K562 (cell line): ENCODE data around the gene GABRP. TPM values are rescaled to one million over a fixed set of nuclear protein-coding genes. Genes with fewer than 3 reads are reported as not detected.

Source experiments
- ATF2 ChIP-seq: sonication (generic); formaldehyde crosslinking; IDR thresholded peaks from 2 replicates; pipeline ENCODE4 v1.8.1; 2022; ENCODE audit warnings: missing genetic modification reagents
- CREB3L1 ChIP-seq: fragments of 450-650 bp; IDR thresholded peaks from 2 replicates; pipeline ENCODE4 v1.6.1; 2014; ENCODE audit warnings: low read depth, mild to moderate bottlenecking, moderate library complexity, borderline replicate concordance
- MGA ChIP-seq: fragments of 450-650 bp; IDR thresholded peaks from 2 replicates; pipeline ENCODE4 v1.6.1; 2016; ENCODE audit warnings: mild to moderate bottlenecking, moderate library complexity
- SMARCE1 ChIP-seq: fragments of 450-650 bp; IDR thresholded peaks from 2 replicates; pipeline ENCODE4 v1.7.1; 2016; ENCODE audit warnings: mild to moderate bottlenecking
- ZBTB26 ChIP-seq: fragments of 450-650 bp; formaldehyde crosslinking; IDR thresholded peaks from 2 replicates; pipeline ENCODE4 v1.4.0; 2022; ENCODE audit warnings: missing genetic modification characterization
- ZNF518B ChIP-seq: fragments of 250-450 bp; sonication (Bioruptor Pico); IDR thresholded peaks from 2 replicates; pipeline ENCODE4 v1.5.0; 2021; ENCODE audit warnings: mild to moderate bottlenecking, moderate library complexity
- ZNF766 ChIP-seq: fragments of 200-800 bp; sonication (Bioruptor generic); conservative IDR thresholded peaks from 2 replicates; pipeline ENCODE4 v1.6.1; 2016; ENCODE audit warnings: missing genetic modification characterization, missing compliant biosample characterization
- ZNF830 ChIP-seq: fragments of 250-450 bp; sonication (Bioruptor Pico); IDR thresholded peaks from 2 replicates; pipeline ENCODE4 v1.5.0; 2021; ENCODE audit warnings: mild to moderate bottlenecking
- polyA plus RNA-seq, 8 experiments: library from polyadenylated mRNA; depleted of rRNA in 4 of 8; stranded (reverse) in 5 of 8; unstranded in 3 of 8; fragments of >200 nt; fragmentation: Nextera tagmentation in 2 of 8; fragmentation: Illumina TruSeq in 1 of 8; extraction: Ambion mirVana in 2 of 8; extraction: Trizol in 1 of 8; gene quantifications; 2 replicates each; pipeline versions ENCODE4 v1.2.1 to v1.2.3, GENCODE V29; 2011 to 2014; ENCODE audit warnings: inconsistent platforms in 1 of 8, missing spikeins in 1 of 8
- total RNA-seq, 7 experiments: library from RNA; depleted of rRNA in 6 of 7; stranded (reverse); fragments of >200 nt in 6 of 7; fragmentation: Illumina TruSeq in 2 of 7; extraction: Trizol in 2 of 7; gene quantifications; 2 replicates each; pipeline versions ENCODE4 v1.2.1 to v1.2.3, GENCODE V29; 2011 to 2021; ENCODE audit warnings: low replicate concordance in 1 of 7

Gene GABRP
- total and polyA plus RNA-seq, 9 of the 15 experiments (the other 6 are each of a cell fraction or from before 2014, with no cell fraction given) = not detected

GRCh38 chr5:170832241-170832640 lies 48.7 kb downstream of the GABRP start (continued):
- TF ChIP-seq MGA = no peak
- no peak for TF ChIP-seq ZNF830
- TF ChIP-seq ATF2 (CRISPR knock-in tag) = no peak
- TF ChIP-seq ZNF766 (CRISPR knock-in tag) = no peak
- TF ChIP-seq CREB3L1 = no peak
- no peak for TF ChIP-seq ZBTB26
- no peak for TF ChIP-seq ZNF518B (CRISPR knock-in tag)
- TF ChIP-seq SMARCE1 = no peak
